SIG-M5 (cell line): ENCODE results near the gene NADK.

ENCODE experiments used
- DNase-seq: peaks from one replicate; lab custom pipeline; 2025; lab: John Stamatoyannopoulos, UW

The NADK gene

DNA sequence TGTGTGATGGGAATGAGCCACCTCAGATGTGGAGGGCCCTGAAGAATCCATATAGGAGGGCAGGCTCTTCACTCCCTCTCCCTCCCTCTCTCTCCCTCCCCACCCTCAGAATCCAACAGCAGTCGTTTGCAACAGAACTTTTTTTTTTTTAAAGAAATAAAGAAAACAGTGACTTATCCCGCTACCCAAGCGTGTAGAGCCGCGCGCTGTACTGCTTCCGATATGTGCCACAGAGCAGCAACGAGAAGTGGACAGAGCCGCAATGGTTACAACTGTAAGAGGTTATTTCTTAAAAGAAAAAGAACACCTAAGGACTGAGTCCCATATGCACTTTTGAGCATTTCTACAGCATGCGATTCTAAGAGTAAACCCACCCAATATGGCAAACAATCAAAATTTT, 7.4 kb upstream of the NADK start:
- DNase-seq = no peak

GRCh38 chr1:1784933-1785332, 6.7 kb upstream of the NADK start:
- no peak for DNase-seq

GRCh38 chr1:1783320-1783719, 5.0 kb upstream of the NADK start:
- DNase-seq = no peak

DNA sequence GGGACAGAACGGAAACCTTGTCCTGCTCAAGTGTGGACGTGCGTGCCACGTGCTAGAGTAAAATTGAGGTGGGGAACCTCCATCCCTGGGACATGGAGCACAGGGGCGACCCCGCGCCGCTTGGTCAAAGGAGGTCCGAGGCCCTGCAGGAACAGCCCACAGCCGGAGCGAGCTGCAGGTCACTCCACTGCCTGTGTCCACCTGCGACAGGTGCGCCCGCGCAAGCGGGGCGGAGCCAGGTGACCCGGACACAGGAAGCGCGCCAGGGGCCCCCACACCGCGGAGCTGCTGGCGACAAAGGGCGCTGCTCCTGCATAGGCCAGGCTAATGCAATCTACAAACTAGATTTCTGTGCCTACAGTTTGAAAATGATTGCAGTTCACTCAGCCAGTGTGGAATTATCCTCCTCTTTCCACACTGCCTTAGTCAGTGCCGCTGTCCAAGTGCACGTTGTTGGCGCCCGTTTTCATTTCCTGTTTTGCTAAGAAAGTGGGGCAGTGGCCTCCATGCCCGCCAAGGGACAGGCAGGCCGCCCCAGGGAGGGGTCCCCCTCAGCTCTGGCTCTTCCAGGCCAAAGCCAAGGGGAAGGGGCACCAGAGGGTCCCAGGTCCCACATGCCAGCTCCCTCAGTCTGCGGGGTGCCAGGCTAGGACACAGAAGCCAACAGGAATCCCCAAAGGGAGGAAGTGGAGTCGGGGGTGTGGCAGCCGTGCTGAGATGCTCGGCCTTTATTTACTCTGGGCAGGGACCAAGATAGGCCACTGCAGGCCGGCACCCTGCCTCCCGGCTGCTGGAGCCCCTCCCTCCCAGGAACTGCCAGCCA, 4.3 kb upstream of the NADK start:
- DNase-seq = peak; percentile 43

DNA sequence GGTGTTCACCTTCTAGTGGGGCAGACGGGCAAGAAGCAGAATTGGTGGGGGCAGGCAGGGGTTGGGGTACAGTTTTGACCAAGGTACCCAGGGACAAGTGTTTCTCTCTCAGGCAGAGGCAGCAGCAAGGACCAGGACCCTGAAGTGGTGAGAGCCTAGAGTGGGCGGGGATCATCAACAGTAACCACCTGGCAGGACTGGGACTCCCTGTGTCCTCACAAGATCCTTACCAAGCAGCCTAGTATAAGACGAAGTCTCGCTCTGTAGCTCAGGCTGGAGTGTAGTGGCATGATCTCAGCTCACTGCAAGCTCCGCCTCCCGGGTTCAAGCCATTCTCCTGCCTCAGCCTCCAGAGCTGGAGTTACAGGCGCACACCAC, 3.2 kb upstream of the NADK start:
- no peak for DNase-seq

GRCh38 chr1:1780598-1781525, 2.6 kb upstream of the NADK start:
- DNase-seq = no peak

DNA sequence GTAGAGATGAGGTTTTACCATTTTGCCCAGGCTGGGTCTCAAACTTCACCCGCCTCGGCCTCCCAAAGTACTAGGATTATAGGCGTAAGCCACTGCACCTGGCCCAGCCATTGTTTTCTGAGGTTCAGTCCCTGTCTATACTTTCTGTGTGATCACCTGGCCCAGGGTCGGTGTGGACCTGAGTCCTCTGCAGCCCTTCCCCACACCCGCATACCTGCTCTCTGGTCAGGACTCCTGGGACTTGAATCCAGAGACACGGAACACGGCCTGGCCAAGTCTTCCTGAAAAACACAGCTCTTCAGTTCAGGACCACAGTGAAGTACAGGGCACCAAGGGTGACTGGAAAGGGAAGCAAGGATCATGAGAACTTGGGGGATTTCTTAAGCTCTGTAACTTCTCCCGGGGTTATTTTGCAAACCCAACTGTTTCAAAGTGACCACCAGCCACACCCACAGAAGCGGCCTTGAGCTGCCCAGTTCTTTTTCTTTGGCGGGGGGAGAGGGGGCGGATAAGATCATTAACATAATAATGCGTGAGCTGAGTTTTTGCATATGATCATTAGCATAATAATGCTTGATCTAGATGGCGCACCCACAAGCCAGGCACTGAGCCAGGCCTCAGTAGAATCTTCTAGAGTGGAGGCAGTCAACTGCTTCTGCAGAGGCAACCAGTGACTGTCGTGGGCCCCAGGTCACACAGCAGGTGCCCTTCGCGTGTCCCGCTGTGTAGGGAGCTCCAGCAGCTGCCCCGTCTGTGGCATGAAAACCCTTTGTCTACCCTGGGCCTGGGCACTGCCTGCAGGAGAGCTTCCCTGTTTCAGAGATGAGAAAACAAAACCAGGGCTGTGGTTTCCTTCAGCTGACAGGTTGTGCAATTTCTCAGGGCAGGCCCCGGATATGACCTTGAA, 1.7 kb upstream of the NADK start:
- DNase-seq = peak; percentile 34

DNA sequence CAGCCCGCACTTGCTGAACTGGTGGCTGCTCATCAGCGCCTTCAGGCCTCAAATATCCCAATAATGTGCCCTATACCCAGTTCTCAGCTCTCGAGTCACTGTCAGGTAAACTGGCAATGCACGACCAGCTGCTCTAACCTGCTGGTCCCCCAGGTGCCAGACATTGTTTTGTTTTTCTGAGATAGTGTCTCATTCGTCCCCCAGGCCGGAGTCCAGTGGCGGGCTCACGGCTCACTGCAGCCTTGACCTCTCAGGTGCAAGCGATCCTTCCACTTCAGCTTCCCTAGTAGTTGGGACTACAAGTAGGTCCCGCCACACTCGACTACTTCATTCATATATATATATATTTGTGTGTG, 1.0 kb upstream of the NADK start:
- DNase-seq = no peak

- peak; percentile 36 for DNase-seq
Measured at GRCh38 chr1:1778663-1779319, 521 bp upstream of the NADK start.

- no peak for DNase-seq
Measured at GRCh38 chr1:1777583-1777899, 729 bp downstream of the NADK start.

- no peak for DNase-seq
Measured at GRCh38 chr1:1776672-1777582, 1.3 kb downstream of the NADK start.

DNA sequence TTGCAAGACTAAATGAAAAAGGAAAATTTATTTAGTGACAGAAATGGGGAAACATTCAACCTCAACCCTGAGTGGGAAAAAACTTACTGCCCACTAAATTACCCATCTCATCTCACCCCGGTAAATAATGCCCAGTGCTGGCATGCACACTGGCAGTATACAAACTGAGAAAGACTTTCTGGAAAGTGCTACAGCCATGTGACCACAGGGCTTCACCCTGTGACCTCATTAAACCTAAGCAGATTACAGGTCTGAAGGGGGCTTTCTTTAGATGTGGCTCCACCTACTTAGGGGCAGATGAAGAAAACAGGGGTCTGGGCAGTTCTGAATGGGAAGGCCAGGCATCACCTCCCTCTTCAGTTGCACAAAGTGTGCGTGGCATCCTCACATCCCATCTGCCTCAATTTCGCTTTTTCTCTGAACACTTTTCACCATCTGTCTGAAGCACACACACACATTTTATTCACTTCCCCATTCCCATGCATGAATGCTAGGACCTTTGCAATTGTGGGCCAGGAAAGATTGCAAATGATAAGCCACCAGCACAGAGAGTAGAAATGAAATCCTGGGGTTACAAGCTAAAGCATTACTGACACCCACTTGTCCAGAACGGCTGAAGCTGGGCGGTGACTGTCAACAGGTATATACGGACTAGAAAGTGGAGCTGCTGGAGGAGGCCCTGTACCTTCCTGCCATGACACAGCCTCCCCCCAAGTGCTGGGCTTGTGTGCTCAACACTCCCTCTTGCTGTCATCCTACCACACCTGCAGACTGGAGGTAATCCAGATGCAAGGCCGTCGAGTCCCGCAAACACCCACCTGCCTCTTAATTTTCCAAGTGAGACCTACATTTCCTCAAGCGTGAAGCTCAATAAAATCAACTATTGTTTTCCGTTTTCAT, 2.7 kb downstream of the NADK start:
- DNase-seq = peak; percentile 21

- DNase-seq = no peak
Measured at GRCh38 chr1:1773874-1774273, 4.4 kb downstream of the NADK start.

DNA sequence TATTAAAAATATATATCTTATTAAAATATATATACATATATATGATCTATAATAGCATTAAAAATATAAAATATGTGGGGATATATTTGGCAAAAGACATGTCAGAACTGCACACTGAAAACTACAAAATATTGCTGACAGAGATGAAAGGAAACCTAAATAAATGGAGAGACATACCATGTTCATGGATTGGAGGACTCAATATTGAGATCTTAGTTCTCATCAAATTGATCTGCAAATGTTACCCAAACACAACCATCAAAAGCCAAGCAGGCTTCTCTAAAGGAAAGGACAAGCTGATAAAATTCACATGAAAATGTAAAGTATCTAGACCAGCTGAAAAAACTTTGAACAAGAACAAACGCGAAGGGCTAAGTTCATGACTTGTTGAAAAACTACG, 7.2 kb downstream of the NADK start:
- DNase-seq = no peak

- DNase-seq = no peak
Measured at GRCh38 chr1:1770102-1770501, 8.2 kb downstream of the NADK start.

GRCh38 chr1:1768249-1768992, 9.8 kb downstream of the NADK start:
- DNase-seq = no peak

DNA sequence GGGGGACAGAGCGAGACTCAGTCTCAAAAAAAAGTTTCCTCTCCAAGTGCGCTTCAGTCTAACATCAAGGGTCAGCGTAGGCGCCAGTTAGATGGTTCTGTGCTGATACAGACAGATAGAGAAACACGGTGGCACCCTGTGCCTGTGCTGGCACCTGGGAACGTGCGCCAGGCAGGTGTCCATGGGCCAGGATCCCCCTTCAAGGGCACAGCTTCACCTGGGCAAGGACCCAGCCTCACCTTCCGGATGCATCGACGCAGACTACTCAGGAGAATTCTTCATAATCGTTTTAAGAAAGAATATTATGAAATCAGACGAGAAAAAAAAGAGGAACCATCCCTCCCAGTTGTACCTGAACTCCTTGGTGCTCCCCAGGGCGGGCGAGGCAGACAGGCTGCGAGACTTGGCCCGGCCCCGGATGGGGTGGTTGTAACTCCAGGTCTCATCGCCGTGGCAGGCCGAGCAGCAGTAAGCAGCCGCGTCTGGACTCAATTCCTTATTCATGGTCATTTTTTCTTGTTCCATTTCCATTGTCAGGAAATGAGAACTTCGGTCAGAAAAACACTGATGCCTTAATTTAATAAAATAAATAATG, 13.3 kb downstream of the NADK start:
- peak; percentile 23 for DNase-seq
